Epithelial cell of prostate (primary cell): ENCODE measurements around the gene ABCC3.
"Not testable (repeated sequence)": the region's sequence is repeated elsewhere in the genome, so short reads cannot be mapped to it uniquely, and the experiment has no call there.

Source experiments
- DNase-seq: peaks from one replicate; pipeline ENCODE4 v3.0.0-alpha.2; 2011; ENCODE audit warnings: low read depth, low spot score
- H3K27ac ChIP-seq: fragments of 450-650 bp; 2 replicates; pipeline ENCODE4 v1.5.1; 2017; ENCODE audit warnings: mild to moderate bottlenecking

The ABCC3 gene

GRCh38 chr17:50691550-50692447 lies 57.1 kb downstream of the ABCC3 start:
- DNase-seq: no peak
- no peak overlapping the region for H3K27ac ChIP-seq

- H3K27ac ChIP-seq: peak overlapping the region; percentile 36
- DNase-seq: no peak
Measured at GRCh38 chr17:50692448-50693035, 57.9 kb downstream of the ABCC3 start.

GRCh38 chr17:50693036-50693682 lies 58.5 kb downstream of the ABCC3 start:
- DNase-seq: no peak
- peak overlapping the region; percentile 36 for H3K27ac ChIP-seq

DNA sequence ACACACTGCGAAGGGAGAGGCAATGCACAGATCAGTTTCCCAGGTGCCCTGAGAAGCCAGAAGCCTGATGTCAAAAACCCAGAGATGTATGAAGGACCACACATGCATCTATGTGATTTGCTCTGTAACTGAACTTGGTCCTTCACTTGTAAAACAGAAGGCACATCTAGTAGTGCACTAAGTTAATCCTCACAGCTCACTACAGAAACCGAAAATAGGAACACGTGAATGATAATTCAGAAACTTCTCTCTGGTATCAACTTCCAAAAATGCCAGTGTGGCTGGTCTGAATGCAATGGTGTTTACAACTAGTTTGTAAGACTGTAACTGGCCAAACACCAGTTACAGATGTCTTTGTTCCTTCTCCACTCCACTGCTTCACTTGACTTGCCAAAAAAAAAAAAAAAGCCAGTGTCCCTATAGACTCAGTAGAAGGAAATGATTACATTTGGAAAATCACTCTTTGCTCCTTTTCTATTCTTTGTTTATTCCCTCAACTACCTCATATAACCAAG lies 61.7 kb downstream of the ABCC3 start:
- DNase-seq: no peak
- H3K27ac ChIP-seq: no peak overlapping the region

- H3K27ac ChIP-seq: no peak overlapping the region
Measured at GRCh38 chr17:50697062-50697461, 62.4 kb downstream of the ABCC3 start.

GRCh38 chr17:50697663-50698272 lies 63.1 kb downstream of the ABCC3 start:
- H3K27ac ChIP-seq: no peak overlapping the region
- DNase-seq: no peak

More at GRCh38 chr17:50697062-50697461, 62.4 kb downstream of the ABCC3 start:
- no peak for DNase-seq

- peak overlapping the region; percentile 33 for H3K27ac ChIP-seq
- DNase-seq: no peak
Measured at GRCh38 chr17:50699410-50699809, 64.7 kb downstream of the ABCC3 start.

GRCh38 chr17:50703162-50703561 lies 68.5 kb downstream of the ABCC3 start:
- no peak for DNase-seq
- H3K27ac ChIP-seq: no peak overlapping the region

DNA sequence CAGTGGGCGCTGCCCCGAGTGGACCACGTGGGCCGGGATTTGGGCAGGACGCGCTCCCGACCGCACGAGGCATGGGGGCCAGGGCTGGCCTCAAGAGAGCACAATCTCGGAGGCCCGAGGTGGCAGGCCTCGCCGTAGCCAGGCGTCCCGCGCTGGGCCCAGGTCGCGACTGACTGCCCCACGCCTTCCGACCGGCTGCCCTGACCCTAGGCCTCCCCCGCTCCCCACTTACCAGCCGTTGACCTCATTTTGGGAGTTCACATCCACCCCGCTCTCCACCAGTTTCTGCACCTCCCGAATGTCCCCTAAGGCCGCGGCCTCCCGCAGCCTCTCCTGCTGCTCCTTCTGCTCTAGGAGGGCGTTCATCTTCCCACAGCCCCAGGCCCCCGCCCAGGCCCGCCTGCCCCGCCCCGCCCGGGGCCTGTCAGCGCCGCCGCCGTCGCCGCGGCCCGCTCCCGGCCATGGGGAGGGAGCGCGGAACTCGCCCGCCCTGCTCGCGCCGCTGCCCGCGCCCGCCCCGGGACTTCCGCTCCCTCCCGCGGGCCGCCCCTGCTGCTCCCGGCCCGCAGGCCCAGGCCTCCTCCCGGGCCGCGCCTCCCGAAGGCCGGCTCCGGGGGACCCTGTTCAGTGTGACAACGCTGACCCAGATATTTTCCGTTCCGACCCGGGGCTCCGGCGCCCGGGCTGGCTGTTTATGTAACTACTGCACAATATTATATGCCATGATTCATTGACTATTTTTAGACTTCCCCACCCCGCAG lies 72.8 kb downstream of the ABCC3 start, which contains the start of gene ANKRD40:
ANKRD40 (minus strand) TSS at position 626 of the 761 bp plus-strand sequence; CDS start at position 366, 260 bp downstream.
- DNase-seq: peak; percentile 45
- peak within 1 kb of the TSS; percentile 96 for H3K27ac ChIP-seq

DNA sequence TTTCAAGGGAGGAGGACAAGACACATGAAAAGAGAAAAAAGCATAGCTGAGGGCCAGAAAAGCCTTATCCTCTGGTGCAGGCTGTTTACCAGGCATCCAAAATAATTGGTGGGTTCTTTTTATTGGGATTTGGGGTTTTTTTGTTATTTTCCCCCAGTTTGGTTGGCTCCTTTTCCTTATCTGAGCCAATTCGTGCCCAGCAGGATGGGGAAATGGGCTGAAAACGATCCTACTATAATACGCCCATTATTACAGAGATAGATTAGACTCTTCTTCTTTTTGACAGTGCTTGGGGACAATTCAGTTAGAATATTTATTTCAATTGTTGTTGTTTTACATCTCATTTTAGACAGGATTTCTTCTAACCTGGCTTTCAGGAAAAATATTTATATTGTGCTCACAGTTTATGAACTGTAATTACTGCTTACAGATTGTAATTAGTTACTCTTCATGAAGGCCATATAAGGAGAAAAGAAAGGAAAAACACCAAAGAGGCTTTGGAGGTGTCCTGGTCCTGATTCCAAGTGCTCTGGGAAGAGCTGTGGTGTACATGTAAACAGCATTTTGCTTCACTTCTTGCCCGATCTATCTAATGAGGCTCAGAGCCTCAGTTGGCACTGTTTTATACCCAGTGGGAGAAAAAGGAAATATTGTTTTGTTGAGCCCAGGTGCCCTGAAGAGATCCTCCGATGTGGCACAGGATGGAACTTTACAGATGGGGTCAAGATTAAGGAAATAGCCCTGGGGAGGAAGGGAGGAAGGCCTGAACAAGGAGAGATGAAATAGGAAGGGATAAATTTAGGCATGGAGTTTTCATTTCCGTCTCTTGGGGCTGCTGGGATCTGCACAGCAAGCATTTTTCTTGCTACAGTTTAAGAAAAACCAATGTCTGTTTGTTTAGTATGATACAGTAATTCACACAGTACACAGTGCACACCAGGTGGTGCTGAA lies 73.6 kb downstream of the ABCC3 start:
- DNase-seq: no peak
- H3K27ac ChIP-seq: peak overlapping the region; percentile 96

GRCh38 chr17:50709053-50709452 lies 74.4 kb downstream of the ABCC3 start:
- peak overlapping the region; percentile 96 for H3K27ac ChIP-seq
- DNase-seq: not testable (repeated sequence)

- no peak for DNase-seq
- no peak overlapping the region for H3K27ac ChIP-seq
Measured at GRCh38 chr17:50710025-50710424, 75.3 kb downstream of the ABCC3 start.

- H3K27ac ChIP-seq: no peak overlapping the region
- no peak for DNase-seq
Measured at GRCh38 chr17:50710650-50711049, 76.0 kb downstream of the ABCC3 start.

DNA sequence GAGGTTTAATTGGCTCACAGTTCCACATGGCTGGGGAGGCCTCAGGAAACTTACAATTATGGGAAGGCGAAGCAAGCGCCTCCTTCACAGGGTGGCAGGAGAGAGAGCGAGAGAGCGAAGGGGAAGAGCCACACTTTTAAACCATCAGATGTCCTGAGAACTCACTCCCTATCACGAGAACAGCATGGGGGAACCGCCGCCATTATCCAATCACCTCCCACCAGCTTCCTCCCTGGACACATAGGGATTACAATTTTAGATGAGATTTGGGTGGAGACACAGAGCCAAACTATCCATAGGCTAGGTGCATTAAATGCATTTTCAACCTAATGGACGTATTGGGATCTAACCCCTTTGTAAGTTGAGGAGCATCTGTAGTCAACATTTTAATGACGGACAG lies 78.0 kb downstream of the ABCC3 start:
- H3K27ac ChIP-seq: no peak overlapping the region
- no peak for DNase-seq

DNA sequence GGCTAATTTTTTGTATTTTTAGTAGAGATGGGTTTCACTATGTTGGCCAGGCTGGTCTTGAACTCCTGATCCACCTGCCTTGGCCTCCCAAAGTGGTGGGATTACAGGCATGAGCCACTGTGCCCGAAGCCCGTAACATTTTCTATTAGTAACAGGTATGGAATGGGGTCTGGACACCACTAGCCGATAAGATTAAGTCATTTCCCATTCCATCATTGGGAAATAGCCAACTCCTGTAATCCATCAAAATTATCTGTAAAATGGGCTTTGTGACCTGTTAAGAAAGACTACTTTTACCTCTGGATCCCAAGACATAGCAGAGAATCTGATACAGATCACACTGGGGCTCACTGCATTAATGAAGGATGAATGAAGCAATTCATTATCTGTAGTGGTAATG lies 80.8 kb downstream of the ABCC3 start:
- no peak for DNase-seq
- H3K27ac ChIP-seq: no peak overlapping the region

GRCh38 chr17:50719144-50719923 lies 84.7 kb downstream of the ABCC3 start, which contains the start of gene LUC7L3:
TSS of gene LUC7L3 (plus strand) at chr17:50719603. CDS start at chr17:50719733, 130 bp downstream.
- peak within 1 kb of the TSS; percentile 86 for H3K27ac ChIP-seq
- DNase-seq: peak; percentile 63

- peak overlapping the region; percentile 86 for H3K27ac ChIP-seq
- no peak for DNase-seq
Measured at GRCh38 chr17:50719924-50720794, 85.5 kb downstream of the ABCC3 start.
